Skin epidermis (tissue), 12 donors: Measurements from ENCODE around the gene KRT3.

Experiments used
- H3K27ac ChIP-seq, 21 experiments: fragments of 200-600 bp; sonication (generic) in 11 of 21; one replicate each; pipeline ENCODE4 v1.5.0; 2020; ENCODE audit warnings: mild to moderate bottlenecking in 3 of 21, inconsistent platforms in 2 of 21, moderate library complexity in 2 of 21
- H3K4me3 ChIP-seq, 7 experiments: fragments of 200-600 bp; sonication (generic) in 2 of 7; one replicate each; pipeline ENCODE4 v1.5.0; 2020; ENCODE audit warnings: inconsistent platforms in 2 of 7, mild to moderate bottlenecking in 2 of 7, moderate library complexity in 1 of 7

The KRT3 gene

DNA sequence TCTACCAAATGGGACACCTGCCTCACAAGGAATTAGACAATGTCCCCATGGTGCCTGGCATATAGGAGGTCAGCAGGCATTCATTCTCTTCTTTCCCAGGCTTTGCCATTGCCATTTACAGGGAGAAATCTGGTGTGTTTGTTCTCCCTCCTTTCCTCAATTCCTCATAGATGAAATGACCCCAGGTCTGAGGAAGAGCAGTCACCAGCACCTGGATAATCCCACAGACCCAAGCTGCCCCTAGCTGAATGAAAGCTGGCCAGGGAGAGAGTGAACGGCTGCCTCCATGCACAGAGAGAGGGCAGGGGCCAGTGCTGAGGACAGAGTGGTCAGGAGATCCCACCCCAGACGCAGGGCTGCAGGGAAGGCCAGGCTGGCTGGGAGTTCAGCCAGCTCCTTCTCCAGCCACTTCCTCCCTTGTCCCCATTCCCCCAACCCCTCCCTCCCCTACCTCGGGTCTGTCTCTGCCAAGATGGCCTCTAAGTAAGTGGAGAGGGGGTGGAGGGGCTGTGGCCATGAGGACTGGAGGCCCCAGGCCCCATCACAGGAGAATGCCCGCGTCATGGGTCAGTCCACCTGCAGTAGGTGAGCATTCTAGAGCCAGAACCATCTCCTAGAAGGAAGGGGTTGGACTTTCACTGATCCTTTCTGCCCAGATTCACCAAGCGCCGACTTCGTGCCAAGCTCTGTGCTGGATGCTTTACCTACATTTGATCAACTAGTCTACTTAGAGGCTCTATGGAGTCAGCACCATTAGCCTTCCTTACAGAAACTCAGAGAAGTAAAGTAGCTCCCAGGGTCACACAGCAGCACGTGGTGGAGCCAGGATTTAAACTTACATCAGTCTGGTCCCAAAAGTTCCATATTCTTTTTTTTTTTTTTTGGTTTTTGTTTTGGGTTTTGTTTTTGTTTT, 20.0 kb upstream of the KRT3 start:
- Histone ChIP-seq H3K4me3 (no peak overlapping the region), H3K27ac (no peak overlapping the region)

DNA sequence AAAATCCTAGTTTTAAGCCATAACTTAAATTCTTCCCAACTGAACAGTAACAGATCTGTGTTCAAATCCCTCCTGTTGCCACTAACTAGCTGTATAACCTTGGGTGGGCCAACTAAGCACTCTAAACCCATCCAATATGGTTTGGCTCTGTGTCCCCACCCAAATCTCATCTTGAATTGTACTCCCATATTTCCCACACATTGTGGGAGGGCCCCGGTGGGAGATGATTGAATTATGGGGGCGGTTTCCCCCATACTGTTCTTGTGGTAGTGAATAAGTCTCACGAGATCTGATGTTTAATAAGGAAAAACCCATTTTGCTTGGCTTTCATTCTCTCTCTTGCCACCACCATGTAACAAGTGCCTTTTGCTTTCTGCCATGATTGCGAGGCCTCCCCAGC, 19.2 kb upstream of the KRT3 start:
- no peak overlapping the region for H3K27ac ChIP-seq
- no peak overlapping the region for H3K4me3 ChIP-seq

DNA sequence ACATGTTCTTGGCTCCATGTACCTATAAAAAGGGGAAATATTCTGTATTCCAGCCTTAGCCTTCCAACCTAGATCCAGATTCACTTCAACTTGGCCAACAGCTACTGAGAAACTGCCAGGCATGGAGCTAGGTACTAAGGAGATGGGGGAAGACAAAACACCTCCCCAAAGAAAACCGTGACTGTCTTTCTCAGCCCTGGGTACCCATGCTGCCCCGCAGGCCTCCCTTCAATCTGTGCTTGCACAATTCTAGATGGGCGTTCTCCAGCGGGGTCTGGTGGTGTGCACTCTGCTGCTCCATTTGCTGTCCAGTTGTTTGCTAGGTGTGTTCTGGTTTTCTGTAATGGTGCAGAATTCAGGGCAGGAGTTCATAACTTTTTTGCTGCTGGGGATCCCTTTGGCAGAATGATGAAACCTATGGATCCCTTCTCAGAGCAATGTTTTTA, 18.8 kb upstream of the KRT3 start:
- Histone ChIP-seq H3K4me3 (no peak overlapping the region), H3K27ac (peak overlapping the region in 1 of 21 experiments; percentile 6)

DNA sequence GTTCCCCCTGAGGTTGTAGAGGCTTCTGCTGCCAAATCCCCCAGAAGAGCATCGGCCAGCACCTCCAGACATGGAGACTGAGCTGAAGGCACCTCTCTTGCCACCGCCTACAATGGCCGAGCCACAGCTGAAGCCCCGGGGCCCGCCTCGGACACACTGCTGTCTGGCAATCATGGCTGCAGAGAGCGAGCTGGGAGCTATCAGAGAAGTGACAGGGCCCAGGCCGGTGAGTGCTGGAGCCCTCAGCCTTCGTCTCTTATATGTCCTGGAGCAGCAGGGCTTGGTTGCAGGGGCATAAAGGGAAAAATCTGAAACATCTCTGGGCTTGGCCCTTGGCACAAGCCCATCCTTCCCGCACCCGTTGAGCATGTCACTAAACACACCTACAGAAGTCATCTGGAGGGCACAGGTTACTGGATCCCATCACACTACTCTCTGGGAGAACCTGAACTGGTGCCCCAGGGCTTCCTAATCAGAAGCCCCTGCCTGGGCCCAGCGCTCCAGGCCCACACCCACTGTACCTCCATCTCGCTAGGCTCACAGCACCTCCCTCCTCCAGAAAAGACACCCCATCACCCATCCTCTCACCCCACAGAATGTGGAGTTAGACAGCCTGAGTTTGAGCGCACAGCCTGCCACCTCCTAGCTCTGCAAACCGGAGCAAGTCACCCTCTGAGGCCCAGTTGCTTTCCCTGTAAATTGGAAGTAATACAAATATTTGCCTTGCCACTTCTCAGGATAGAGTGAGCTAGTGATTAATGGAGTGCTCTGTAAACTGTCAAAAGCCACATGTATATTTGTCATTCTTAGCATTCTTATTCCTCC, 18.2 kb upstream of the KRT3 start, which contains the start of gene KRT4:
TSS of gene KRT4 (minus strand) at position 232 of the 825 bp plus-strand sequence. CDS start at position 174, 58 bp downstream.
- peak within 1 kb of the TSS in 1 of 21 experiments; percentile 6 for H3K27ac ChIP-seq
- no peak within 1 kb of the TSS for H3K4me3 ChIP-seq

DNA sequence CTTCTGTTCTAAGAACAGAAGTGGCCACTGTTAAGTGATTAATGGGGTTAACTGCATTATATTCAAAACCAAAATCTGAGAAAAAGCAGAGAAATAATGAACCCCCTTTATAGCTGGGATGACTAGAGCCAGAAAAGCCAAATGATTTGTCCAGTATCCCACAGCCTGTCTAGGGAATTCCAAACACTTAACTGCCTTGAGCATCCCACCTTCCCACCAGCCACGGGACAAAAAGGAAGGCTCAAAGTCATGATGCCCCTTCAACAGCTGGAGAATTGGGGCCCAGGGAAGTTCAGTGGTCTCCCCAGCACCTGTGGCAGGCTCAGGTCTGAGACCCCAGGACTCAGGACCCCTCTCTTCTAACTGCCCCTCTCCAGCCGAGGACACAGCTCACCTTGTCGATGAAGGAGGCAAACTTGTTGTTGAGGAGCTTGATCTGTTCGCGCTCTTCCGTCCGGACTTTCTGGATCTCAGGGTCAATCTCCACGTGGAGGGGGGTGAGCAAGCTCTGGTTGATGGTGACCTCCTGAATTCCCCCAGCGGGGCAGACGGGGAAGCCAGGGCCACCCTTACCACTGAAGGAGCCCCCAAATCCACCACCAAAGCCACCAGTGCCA, 17.4 kb upstream of the KRT3 start:
- Histone ChIP-seq H3K4me3 (no peak overlapping the region), H3K27ac (no peak overlapping the region)

DNA sequence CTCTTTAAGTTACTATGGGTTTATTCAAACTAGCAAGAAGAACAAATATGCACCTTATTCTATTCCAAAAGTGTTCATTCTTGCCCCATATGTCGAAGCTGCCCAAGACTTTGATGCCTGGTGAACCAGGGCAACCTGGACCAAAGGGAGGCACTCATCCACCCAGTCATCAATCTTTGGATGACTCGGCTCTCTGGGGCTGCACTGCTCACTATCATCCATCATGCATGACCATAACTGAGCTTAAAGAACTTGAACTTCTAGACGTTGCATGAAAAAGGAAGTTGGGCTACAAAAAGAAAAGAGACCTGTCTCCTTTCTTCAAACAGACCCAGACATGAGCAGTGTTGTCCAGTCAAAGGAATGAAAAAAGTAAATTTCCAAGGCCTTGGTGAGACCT, 16.8 kb upstream of the KRT3 start:
- Histone ChIP-seq H3K27ac (no peak overlapping the region), H3K4me3 (no peak overlapping the region)

DNA sequence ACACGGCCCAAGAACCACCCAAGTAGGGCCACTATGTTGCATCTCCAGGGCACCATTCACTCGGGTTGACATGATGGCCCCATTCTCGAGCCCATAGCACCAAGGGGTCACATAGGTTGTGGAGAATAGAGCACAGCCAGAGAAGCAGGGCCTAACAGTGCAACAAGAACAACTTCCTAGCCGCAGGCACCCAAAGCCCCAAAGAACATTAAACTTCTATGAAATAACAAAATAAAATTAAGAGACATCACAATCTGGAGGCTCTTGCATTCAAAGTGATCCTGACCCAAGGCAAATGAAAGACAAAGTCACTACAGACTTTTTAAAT, 16.1 kb upstream of the KRT3 start:
- Histone ChIP-seq H3K27ac (no peak overlapping the region), H3K4me3 (no peak overlapping the region)

DNA sequence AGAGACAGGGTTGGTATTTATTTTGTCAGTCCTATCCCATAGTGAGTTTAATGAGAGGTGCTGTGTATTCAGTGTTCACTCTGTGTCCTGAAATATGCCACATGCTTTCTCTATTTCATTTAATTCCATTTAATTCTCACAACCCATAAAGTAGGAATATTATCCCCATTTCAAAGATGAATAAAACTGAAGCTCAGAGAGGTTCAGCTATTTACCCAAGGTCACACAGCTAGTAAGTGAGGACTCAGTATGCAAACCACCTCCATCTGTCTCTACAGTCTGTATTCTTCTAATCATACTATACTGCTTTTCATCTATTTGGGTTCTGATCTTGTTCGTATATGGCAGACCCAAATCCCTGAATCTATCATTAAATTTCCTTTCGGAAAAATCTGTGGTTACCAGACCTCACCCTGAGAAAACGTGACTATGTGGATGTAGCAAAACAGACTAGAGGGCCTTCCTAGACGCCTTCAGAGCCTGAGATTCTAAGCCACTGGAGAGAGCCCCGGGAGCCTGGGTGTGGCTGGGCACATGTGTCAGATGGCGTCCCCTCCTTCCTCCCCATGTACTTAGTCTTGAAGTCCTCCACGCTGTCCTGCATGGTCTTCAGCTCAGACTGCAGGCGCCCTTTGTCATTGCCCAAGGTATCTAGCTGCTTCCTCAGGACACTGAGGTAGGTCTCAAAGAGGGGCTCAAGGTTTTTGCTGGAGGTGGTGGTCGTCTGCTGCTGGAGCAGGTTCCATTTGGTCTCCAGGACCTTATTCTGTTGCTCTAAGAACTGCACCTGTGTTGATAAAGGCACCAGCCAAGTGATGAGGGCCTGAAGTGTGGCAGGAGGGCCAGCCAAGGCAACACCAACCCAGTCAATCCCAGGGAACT, 15.5 kb upstream of the KRT3 start:
- no peak overlapping the region for H3K27ac ChIP-seq
- no peak overlapping the region for H3K4me3 ChIP-seq

DNA sequence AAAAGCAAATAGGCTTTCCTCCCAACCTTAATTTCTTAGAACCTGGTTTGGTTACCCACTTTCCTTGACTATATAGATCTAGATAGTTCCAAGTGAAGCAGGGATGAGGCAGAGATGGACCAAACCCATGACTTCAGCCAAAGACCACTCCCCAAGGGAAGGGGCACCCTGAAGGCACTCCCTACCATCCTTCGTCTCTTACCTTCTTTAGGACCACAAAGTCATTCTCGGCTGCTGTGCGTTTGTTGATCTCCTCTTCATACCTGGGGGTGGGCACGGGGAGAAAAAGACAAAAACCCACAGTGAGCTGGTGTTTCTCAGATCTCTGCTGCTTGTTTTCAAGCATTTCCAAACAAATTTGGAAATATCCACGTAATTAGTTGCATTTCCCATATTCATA, 14.6 kb upstream of the KRT3 start:
- H3K4me3 ChIP-seq: no peak overlapping the region
- no peak overlapping the region for H3K27ac ChIP-seq

DNA sequence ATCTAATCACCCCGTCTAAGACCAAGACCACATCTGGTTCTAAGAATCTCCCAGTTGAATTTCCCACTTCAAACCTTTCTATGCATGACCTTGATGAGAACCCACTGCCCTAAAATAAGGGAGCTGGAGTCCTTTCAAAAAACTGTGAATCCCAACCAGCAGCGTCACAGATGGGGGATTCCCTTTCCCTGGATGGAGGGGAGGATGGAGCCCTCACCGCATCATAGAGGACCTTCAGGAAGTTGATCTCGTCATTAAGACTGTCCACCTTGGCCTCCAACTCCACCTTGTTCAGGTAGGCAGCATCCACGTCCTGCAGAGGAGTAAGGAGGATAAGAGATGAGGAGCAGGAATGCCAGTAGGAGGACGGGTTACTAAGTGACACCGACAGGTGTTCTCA, 13.2 kb upstream of the KRT3 start:
- no peak overlapping the region for H3K27ac ChIP-seq
- H3K4me3 ChIP-seq: no peak overlapping the region

DNA sequence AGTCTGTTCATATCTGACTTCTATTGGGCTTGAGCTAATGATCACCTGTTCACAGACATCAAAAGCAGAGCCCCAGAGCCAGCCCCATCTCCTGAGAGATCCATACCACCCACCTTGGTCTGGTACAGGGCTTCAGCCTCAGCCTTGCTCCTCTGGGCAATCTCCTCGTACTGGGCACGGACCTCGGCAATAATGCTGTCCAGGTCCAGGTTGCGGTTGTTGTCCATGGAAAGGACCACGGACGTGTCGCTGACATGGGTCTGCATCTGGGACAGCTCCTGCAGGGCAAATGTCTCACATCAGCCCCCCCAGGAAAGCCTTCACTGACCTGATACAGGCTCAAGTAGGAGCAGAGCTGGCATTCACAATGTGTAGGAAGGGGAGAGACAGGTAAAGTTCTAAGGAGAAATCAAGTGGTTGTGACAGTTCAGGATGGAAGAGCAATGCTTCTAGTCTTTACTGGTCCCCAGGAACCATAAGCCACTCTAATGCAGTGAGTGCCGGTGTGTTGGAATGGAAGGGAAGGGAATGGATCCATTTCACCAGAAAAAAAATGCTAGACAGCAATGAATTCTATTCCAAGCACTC, 12.8 kb upstream of the KRT3 start:
- no peak overlapping the region for H3K27ac ChIP-seq

DNA sequence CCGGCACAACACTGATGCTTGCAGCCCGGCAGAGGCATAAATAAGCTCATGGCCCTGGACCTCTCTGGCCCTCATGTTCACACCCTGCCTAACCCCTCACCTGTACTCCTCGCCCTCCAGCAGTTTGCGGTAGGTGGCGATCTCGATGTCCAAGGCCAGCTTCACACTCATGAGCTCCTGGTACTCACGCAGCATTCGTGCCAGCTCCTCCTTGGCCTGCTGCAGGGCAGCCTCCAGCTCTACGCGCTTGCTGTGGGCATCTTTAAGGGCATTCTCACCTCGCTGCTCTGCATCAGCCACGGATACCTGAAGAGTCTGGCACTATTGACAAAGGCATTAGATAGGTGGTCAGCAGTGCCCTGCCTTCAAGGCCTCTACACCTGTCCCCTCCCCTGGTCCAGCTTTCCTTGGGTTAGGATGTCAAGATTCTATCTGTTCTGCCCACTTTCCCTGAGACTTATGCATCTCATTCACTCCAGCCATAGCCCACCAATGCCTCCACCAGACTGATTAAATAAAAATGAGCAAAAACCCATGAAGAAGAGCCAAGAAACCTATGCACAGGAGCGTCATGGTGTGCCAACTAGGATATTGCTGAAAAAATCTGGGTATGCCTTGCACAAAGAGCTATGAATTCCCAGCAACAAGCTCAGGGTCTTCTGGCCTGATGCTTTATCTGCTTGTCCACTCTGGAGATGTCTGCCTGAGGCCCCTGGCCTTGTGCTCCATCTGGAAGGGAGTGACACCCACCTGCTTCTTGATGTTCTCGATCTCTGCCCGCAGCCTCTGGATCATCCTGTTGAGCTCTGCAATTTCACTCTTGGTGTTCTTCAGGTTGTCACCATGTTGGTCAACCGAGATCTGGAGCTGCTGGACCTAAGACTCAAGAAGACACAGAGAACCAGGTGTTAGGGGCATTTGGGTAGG, 11.9 kb upstream of the KRT3 start:
- no peak overlapping the region for H3K4me3 ChIP-seq
- H3K27ac ChIP-seq: no peak overlapping the region

More for the DNA sequence above, 12.8 kb upstream of the KRT3 start:
- no peak overlapping the region for H3K4me3 ChIP-seq

DNA sequence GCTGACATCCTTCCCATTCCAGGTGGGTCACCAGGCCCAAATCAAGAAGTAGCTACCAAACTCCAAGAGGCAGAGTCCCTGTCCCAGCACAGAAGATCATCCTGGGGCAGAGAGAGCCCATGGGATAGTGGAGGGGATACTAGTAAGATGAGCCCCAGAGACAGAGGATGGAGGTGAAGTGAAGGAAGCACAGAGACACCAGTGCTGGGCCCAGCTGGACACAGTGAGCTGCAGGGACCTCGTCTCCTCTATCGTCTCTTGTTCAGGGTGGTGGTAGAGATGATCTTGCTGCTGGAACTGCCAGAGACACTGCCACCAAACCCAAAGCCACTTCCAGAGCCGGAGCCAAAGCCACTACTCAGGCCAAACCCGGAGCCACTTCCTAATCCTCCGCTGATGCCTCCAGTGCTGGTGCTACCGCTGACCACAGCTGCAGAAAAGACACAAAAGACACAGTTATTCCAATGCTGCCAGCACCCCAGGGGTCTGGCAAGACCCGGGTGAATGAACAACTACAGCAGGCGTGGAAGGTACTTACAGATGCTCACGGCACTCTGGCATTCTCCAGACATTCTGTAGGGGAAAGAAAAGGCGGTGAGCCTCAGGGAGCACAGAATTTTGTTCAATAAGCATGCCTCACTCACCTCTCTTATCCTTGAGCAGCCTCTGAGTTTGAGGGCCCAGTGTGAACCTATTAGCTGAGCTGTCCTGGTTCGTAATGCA, 11.1 kb upstream of the KRT3 start:
- no peak overlapping the region for H3K27ac ChIP-seq
- H3K4me3 ChIP-seq: no peak overlapping the region

DNA sequence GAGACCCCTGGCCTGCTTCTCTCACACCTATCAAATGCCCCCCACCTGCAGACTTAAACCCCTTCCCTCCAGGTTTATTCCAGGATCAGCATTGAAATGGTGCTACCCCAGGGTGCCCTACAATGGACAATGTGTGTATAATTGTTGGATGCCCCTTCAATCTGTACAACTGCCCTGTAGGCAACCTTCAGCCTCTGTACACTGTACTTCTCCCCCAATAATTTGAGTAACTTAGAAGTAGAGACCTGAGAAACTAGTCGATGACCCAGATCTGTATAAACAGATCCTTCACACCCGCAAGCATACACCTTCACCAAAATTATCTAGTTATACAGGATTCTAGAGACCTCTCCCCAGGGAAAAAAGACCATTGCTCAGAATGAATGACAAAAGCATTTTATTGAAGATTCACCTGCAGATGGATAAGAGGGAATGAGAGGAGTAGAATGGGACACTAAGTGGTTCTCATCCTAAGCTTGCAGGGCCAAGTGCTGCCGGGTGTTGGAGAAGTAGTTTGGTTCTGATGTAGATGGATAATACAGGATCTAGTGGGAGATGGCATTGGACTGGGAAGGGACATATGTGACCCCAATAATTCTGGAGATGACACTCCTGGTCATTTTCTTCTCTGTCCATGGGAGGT, 10.4 kb upstream of the KRT3 start:
- Histone ChIP-seq H3K4me3 (no peak overlapping the region), H3K27ac (no peak overlapping the region)

DNA sequence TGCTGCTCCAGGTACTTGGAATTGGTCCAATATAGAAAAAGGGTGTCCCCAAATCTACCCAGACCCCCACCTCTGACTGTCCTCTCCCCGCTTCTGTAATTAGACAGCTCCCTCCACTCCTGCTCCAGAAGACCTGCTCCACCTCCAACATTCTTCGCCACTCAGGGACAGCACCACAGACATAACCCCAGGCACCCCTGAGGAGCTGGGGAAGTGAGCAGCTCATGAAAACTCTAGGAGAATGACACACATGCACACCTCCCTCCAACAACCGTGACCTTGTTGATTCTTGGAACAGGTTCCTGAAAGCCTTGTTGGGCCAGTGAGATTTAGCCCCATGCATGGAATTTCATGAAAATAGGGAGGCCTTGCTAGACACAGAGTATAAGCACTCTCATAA, 9.8 kb upstream of the KRT3 start:
- Histone ChIP-seq H3K4me3 (no peak overlapping the region), H3K27ac (no peak overlapping the region)

DNA sequence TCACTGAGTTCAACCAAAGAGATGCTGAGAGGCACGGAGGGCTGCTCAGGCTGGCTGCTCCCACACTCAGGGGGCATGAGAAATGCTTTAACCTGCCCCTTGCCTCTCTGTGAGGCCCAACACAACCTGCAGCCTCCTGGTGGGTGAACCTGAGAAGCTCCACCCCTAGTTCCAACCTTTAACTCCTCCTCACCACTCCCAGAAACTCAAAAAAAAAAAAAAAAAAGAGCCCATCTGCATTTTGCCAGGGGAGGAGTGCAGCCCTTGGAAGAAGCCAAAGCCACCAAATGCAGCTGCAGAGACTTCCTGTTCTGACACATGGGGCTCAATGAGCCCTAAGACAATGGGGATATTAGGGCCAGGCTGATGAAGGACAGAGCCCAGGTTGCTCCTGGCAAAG, 9.1 kb upstream of the KRT3 start:
- Histone ChIP-seq H3K27ac (no peak overlapping the region), H3K4me3 (no peak overlapping the region)

DNA sequence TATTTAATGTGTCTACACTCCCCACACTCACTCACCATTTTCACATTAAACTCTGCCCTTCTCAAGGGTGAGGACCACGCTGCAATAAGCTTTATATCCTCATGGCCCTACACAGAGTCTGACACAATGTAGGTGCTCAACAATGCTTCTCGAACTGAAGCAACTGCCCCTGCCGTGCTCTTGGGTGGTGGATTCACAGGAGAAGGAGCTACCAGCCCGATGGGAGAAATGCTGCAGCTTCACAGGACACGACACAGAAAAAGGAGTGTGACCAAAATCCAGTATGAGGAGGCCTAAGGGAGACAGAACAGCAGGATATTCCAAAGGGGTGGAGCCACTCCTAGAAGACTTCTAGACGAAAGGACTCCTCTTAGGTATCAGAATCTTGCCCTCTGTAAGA, 6.5 kb upstream of the KRT3 start:
- no peak overlapping the region for H3K4me3 ChIP-seq
- H3K27ac ChIP-seq: no peak overlapping the region
